ENCODE data around the gene HMGN4. TPM values are rescaled to one million over a fixed set of nuclear protein-coding genes. Genes with fewer than 3 reads are reported as not detected.

Gene HMGN4
- total and polyA plus RNA-seq, 2 of the 8 experiments (the other 6 are each of a cell fraction or from before 2014, with no cell fraction given): 23.4 to 66.4 TPM

GRCh38 chr6:26516481-26517427 lies 21.4 kb upstream of the HMGN4 start:
- no peak overlapping the region for H2AK5ac ChIP-seq (ENCODE audit: low read depth, low read length)
- H3K23ac ChIP-seq (ENCODE audit: insufficient read length): no peak overlapping the region
- no peak overlapping the region for H3K4me3 ChIP-seq (ENCODE audit: extremely low read depth in 1 of 4, insufficient read depth in 2 of 4, low read depth in 3 of 4, low read length in 4 of 4)
- no peak overlapping the region for H4K5ac ChIP-seq (ENCODE audit: insufficient read length, low read depth, low read length)
- H3K27ac ChIP-seq (ENCODE audit: low read depth, low read length): no peak overlapping the region
- no peak overlapping the region for H3K4ac ChIP-seq (replicated peaks; ENCODE audit: insufficient read length, low read depth, low read length)
- H2AFZ ChIP-seq (ENCODE audit: low read length): no peak overlapping the region
- no peaks in the 10 kb centered on the region for H3K9me3 ChIP-seq (ENCODE audit: insufficient read depth in 2 of 2, low read depth in 1 of 2, low read length in 1 of 2)
- no peaks in the 10 kb centered on the region for H3K79me2 ChIP-seq (ENCODE audit: control insufficient read depth in 1 of 2, insufficient read depth in 2 of 2, low read length in 2 of 2)
- H4K8ac ChIP-seq (ENCODE audit: extremely low read depth, insufficient read depth, low read length): no peak overlapping the region
- no peak overlapping the region for H2BK120ac ChIP-seq (replicated peaks; ENCODE audit: low read depth, low read length)
- H3K4me2 ChIP-seq (ENCODE audit: insufficient read depth in 1 of 2, low read depth in 2 of 2, low read length in 2 of 2): no peak overlapping the region
- no peaks in the 10 kb centered on the region for H3K79me1 ChIP-seq (ENCODE audit: low read depth, low read length)
- no peak overlapping the region for H2BK15ac ChIP-seq (ENCODE audit: low read length)
- H4K91ac ChIP-seq (replicated peaks; ENCODE audit: insufficient read length, low read length): no peak overlapping the region
- H2BK5ac ChIP-seq (ENCODE audit: low read depth, low read length): no peak overlapping the region
- no peaks in the 10 kb centered on the region for H4K20me1 ChIP-seq (replicated peaks in 1 of 2; ENCODE audit: control insufficient read depth in 1 of 2, insufficient read depth in 2 of 2, low read length in 2 of 2)
- H3K14ac ChIP-seq (ENCODE audit: insufficient read length): no peak overlapping the region
- H3K36me3 ChIP-seq (ENCODE audit: control insufficient read depth in 2 of 4, insufficient read depth in 4 of 4, low read length in 3 of 4): no peaks in the 10 kb centered on the region
- no peak overlapping the region for H3K9ac ChIP-seq (replicated peaks in 1 of 4; ENCODE audit: extremely low read depth in 1 of 4, low read depth in 3 of 4, low read length in 3 of 4)
- FAIRE-seq (no peak), DNase-seq (ENCODE audit: low read depth in 1 of 2, low spot score in 2 of 2) (no peak)
- H3K18ac ChIP-seq (ENCODE audit: extremely low read depth, low read length): no peak overlapping the region
- no peak overlapping the region for H3K56ac ChIP-seq (replicated peaks; ENCODE audit: insufficient read length, low read depth, low read length)
- H3K23me2 ChIP-seq (ENCODE audit: low read depth, low read length): peaks cover 3% of the 10 kb centered on the region; the same call in 1 of the 2 replicates
- H3K27me3 ChIP-seq (replicated peaks in 1 of 4; ENCODE audit: control insufficient read depth in 3 of 4, extremely low read depth in 1 of 4, insufficient read depth in 3 of 4, low read length in 3 of 4): no peaks in the 10 kb centered on the region
- peaks cover 0 to 3% (median 0%) of the 10 kb centered on the region in 4 experiments; a peak in 2 of 7 replicates for H3K4me1 ChIP-seq (replicated peaks in 1 of 4; ENCODE audit: control insufficient read depth in 3 of 4, insufficient read depth in 4 of 4, low read length in 3 of 4)
- ChIA-PET CTCF (ENCODE audit: partially characterized antibody) (interaction anchor here (0.8 kb wide), 1 partner anchor 70 kb away, joined by 3 read pairs; no protein-coding TSS in a partner anchor), POLR2A (ENCODE audit: partially characterized antibody) (interaction anchor here (0.6 kb wide), 1 partner anchor 109 kb away, joined by 3 read pairs; no protein-coding TSS in a partner anchor)
- no peak overlapping the region for H2BK20ac ChIP-seq (ENCODE audit: low read length)
- H2BK12ac ChIP-seq (ENCODE audit: low read depth, low read length): no peak overlapping the region
- 92% methylated on average over 7 of the region's 9 CpGs; no CpG with 5 or more reads in 1 of the 2 experiments for WGBS, 2 experiments (ENCODE audit: extremely low coverage in 1 of 2, insufficient coverage in 1 of 2, insufficient read length in 1 of 2, insufficient replicate concordance in 2 of 2, low coverage in 1 of 2, low lambda C conversion rate in 2 of 2, missing lambda C conversion rate in 1 of 2)
- no peak for TF ChIP-seq CTBP2 (IDR thresholded peaks at IDR 0.05; ENCODE audit: borderline replicate concordance, insufficient read depth, insufficient read length, low read length)
- no peak for TF ChIP-seq SRF (IDR thresholded peaks at IDR 0.05; ENCODE audit: low read depth, low read length)
- no peak for TF ChIP-seq SUZ12 (IDR thresholded peaks at IDR 0.05; ENCODE audit: low read length)
- no peak for TF ChIP-seq CBX8 (IDR thresholded peaks at IDR 0.05; ENCODE audit: borderline replicate concordance, low read depth, low read length)
- no peak for TF ChIP-seq EGR1 (IDR thresholded peaks at IDR 0.05; ENCODE audit: borderline replicate concordance, low read depth, low read length)
- no peak for TF ChIP-seq HDAC6 (IDR thresholded peaks at IDR 0.05; ENCODE audit: low read depth, low read length)
- no peak for TF ChIP-seq POLR2AphosphoS5 (IDR thresholded peaks at IDR 0.05; ENCODE audit: low read depth, low read length)
- TF ChIP-seq RFX5 (IDR thresholded peaks at IDR 0.05; ENCODE audit: borderline replicate concordance, low read depth, low read length): no peak
- no peak for TF ChIP-seq PHF8 (conservative IDR thresholded peaks at IDR 0.05; ENCODE audit: low read depth, low read length)
- TF ChIP-seq JUN (IDR thresholded peaks at IDR 0.05; ENCODE audit: low read depth, low read length): no peak
- no peak for TF ChIP-seq RAD21 (IDR thresholded peaks at IDR 0.05 in 1 of 2, conservative IDR thresholded peaks at IDR 0.05 in 1 of 2; ENCODE audit: low read depth in 2 of 2, low read length in 2 of 2)
